Activated CD4-positive, alpha-beta T cell treated with anti-CD3 and anti-CD28 coated beads, Interleukin-2, amount 50 U/mL, for 4 hours (primary cell): ENCODE data around the gene COL4A6.

Experiments used
- DNase-seq, 2 experiments: peaks; one replicate each; pipeline ENCODE4 v3.0.0-alpha.2; 2020

Gene COL4A6

GRCh38 chrX:108209006-108209554, 229.1 kb downstream of the COL4A6 start:
- DNase-seq = no peak

- DNase-seq = no peak
Observed at GRCh38 chrX:108203540-108203939, 234.7 kb downstream of the COL4A6 start.

GRCh38 chrX:108199691-108200090, 238.5 kb downstream of the COL4A6 start:
- no peak for DNase-seq

- DNase-seq = no peak
Observed at GRCh38 chrX:108199041-108199440, 239.2 kb downstream of the COL4A6 start.

GRCh38 chrX:108198420-108198819, 239.8 kb downstream of the COL4A6 start:
- no peak for DNase-seq

- no peak for DNase-seq
Observed at GRCh38 chrX:108186811-108187210, 251.4 kb downstream of the COL4A6 start.

- no peak for DNase-seq
Observed at GRCh38 chrX:108178143-108178498, 260.1 kb downstream of the COL4A6 start.

GRCh38 chrX:108177351-108178142, 260.7 kb downstream of the COL4A6 start:
- no peak for DNase-seq

GRCh38 chrX:108173874-108174273, 264.3 kb downstream of the COL4A6 start:
- DNase-seq = no peak

- DNase-seq = no peak
Observed at GRCh38 chrX:108171671-108172070, 266.6 kb downstream of the COL4A6 start.

- no peak for DNase-seq
Observed at GRCh38 chrX:108169768-108170167, 268.5 kb downstream of the COL4A6 start.

- no peak for DNase-seq
Observed at GRCh38 chrX:108168961-108169740, 269.1 kb downstream of the COL4A6 start.

GRCh38 chrX:108167211-108167872, 270.9 kb downstream of the COL4A6 start:
- no peak for DNase-seq

GRCh38 chrX:108165383-108166111, 272.7 kb downstream of the COL4A6 start:
- DNase-seq = no peak

- no peak for DNase-seq
Observed at GRCh38 chrX:108163333-108164082, 274.7 kb downstream of the COL4A6 start.

- DNase-seq = no peak
Observed at GRCh38 chrX:108162265-108162664, 276.0 kb downstream of the COL4A6 start.

GRCh38 chrX:108160309-108160708, 277.9 kb downstream of the COL4A6 start:
- DNase-seq = no peak

- no peak for DNase-seq
Observed at GRCh38 chrX:108159028-108159670, 279.1 kb downstream of the COL4A6 start.

GRCh38 chrX:108157628-108158027, 280.6 kb downstream of the COL4A6 start:
- DNase-seq = no peak

- DNase-seq = no peak
Observed at GRCh38 chrX:108156934-108157466, 281.2 kb downstream of the COL4A6 start.

GRCh38 chrX:108156082-108156481, 282.1 kb downstream of the COL4A6 start:
- no peak for DNase-seq
